ENCODE measurements around the gene SCAI. TPM values are rescaled to one million over a fixed set of nuclear protein-coding genes. Genes with fewer than 3 reads are reported as not detected.

Gene SCAI
- total RNA-seq, 4 donors from 2014 or later = 5.6 to 10.4 (median 7.8) TPM

DNA sequence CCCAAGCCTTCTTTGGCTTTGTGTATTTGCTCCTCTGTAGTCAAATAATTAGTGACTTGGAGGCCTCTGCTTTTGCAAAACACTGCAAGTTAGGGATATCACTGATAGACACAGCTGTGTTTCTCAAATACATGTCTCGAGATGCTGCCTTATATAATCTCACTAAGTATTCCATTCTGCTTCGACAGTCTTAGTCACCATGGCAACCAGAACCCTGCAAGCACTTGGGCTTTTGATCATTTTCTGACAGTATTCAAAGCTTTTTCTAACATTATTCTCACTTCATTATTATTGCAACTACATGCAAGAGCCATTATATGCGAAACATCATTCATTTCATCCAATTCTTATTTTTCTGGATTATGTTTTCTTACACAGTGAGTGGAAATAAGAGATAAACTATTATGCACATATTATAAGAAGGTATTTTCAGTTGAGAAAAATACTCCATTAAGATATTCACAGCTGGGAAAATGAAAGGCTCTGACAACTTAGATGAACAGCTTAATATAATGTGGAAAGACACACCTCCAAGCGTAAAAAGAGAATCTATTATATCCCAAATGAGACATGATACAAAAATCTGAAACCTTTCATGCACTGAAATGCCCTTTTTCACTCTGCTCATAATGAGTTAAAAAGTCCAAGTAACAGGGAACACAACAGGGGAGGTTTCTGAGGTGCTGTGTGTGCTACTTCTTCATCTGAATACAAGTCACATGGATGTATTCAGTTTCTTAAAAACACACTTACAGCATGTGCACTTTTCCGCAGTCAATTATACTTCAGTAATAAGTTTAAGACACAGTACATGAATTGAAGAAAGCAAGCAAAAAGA is 93.9 kb downstream of the SCAI start:
- TF ChIP-seq POLR2AphosphoS5 (IDR thresholded peaks at IDR 0.05) = no peak
- no peak for TF ChIP-seq POLR2A (IDR thresholded peaks at IDR 0.05; ENCODE audit: low read depth)
- peaks cover 0 to 24% (median 4%) of the 10 kb centered on the region in 4 donors for H3K36me3 ChIP-seq
- intact Hi-C loops (cut with DNase I) = no loop called here
- DNase-seq (ENCODE audit: extremely low spot score) = no peak
- no peak overlapping the region for H3K27ac ChIP-seq (replicated peaks in 1 of 4)
- 79% methylated on average over 5 of the region's 5 CpGs for WGBS
- H3K4me1 ChIP-seq = no peaks in the 10 kb centered on the region
- H3K9me3 ChIP-seq = no peaks in the 10 kb centered on the region
- no peaks in the 10 kb centered on the region for H3K27me3 ChIP-seq
- no peak overlapping the region for H3K4me3 ChIP-seq

GRCh38 chr9:125043631-125044030 is 99.7 kb downstream of the SCAI start:
- DNase-seq (ENCODE audit: extremely low spot score) = no peak
- Histone ChIP-seq H3K4me3 (no peak overlapping the region), H3K36me3 (peaks cover 0 to 5% (median 0%) of the 10 kb centered on the region in 4 donors), H3K4me1 (no peaks in the 10 kb centered on the region), H3K27ac (replicated peaks in 1 of 4) (no peak overlapping the region), H3K27me3 (no peaks in the 10 kb centered on the region), H3K9me3 (no peaks in the 10 kb centered on the region)
- WGBS = 88% methylated on average over 4 of the region's 6 CpGs
- no peak for TF ChIP-seq EP300 (IDR thresholded peaks at IDR 0.05)
- no peak for TF ChIP-seq POLR2AphosphoS5 (IDR thresholded peaks at IDR 0.05)
- TF ChIP-seq, protein P1, sequence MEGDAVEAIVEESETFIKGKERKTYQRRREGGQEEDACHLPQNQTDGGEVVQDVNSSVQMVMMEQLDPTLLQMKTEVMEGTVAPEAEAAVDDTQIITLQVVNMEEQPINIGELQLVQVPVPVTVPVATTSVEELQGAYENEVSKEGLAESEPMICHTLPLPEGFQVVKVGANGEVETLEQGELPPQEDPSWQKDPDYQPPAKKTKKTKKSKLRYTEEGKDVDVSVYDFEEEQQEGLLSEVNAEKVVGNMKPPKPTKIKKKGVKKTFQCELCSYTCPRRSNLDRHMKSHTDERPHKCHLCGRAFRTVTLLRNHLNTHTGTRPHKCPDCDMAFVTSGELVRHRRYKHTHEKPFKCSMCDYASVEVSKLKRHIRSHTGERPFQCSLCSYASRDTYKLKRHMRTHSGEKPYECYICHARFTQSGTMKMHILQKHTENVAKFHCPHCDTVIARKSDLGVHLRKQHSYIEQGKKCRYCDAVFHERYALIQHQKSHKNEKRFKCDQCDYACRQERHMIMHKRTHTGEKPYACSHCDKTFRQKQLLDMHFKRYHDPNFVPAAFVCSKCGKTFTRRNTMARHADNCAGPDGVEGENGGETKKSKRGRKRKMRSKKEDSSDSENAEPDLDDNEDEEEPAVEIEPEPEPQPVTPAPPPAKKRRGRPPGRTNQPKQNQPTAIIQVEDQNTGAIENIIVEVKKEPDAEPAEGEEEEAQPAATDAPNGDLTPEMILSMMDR (IDR thresholded peaks at IDR 0.05) = no peak
- no peak for TF ChIP-seq POLR2A (IDR thresholded peaks at IDR 0.05; ENCODE audit: low read depth)
- intact Hi-C loops (cut with DNase I) = no loop called here

- no peak for DNase-seq (ENCODE audit: extremely low spot score)
- TF ChIP-seq, protein P1 (IDR thresholded peaks at IDR 0.05) = no peak
- WGBS = 100% methylated on average over 3 of the region's 3 CpGs
- no peaks in the 10 kb centered on the region for H3K27me3 ChIP-seq
- peaks cover 0 to 5% (median 0%) of the 10 kb centered on the region in 4 donors for H3K36me3 ChIP-seq
- H3K4me3 ChIP-seq = no peak overlapping the region
- no peaks in the 10 kb centered on the region for H3K4me1 ChIP-seq
- H3K9me3 ChIP-seq = no peaks in the 10 kb centered on the region
- intact Hi-C loops (cut with DNase I) = no loop called here
- H3K27ac ChIP-seq (replicated peaks in 1 of 4) = no peak overlapping the region
These were observed 100.2 kb downstream of the SCAI start for GRCh38 chr9:125043148-125043547.

GRCh38 chr9:125038166-125038565 is 105.2 kb downstream of the SCAI start:
- intact Hi-C loops (cut with DNase I) = no loop called here
- Histone ChIP-seq H3K4me1 (no peaks in the 10 kb centered on the region), H3K9me3 (no peaks in the 10 kb centered on the region), H3K27me3 (no peaks in the 10 kb centered on the region), H3K4me3 (no peak overlapping the region), H3K27ac (replicated peaks in 1 of 4) (no peak overlapping the region), H3K36me3 (no peaks in the 10 kb centered on the region)
- DNase-seq (ENCODE audit: extremely low spot score) = no peak
- TF ChIP-seq POLR2A (IDR thresholded peaks at IDR 0.05; ENCODE audit: low read depth) (no peak), EP300 (IDR thresholded peaks at IDR 0.05) (no peak), POLR2AphosphoS5 (IDR thresholded peaks at IDR 0.05) (no peak)
- TF ChIP-seq, protein P1 (IDR thresholded peaks at IDR 0.05) = no peak
- 90% methylated on average over 2 of the region's 2 CpGs for WGBS

- DNase-seq (ENCODE audit: extremely low spot score) = no peak
- Histone ChIP-seq H3K27ac (replicated peaks in 1 of 4) (no peak overlapping the region), H3K4me3 (no peak overlapping the region), H3K9me3 (no peaks in the 10 kb centered on the region), H3K4me1 (no peaks in the 10 kb centered on the region), H3K27me3 (no peaks in the 10 kb centered on the region), H3K36me3 (peaks cover 0 to 42% (median 21%) of the 10 kb centered on the region in 4 donors)
- 92% methylated on average over 3 of the region's 3 CpGs for whole genome bisulfite sequencing
- intact Hi-C loops (cut with DNase I) = no loop called here
- TF ChIP-seq EP300 (IDR thresholded peaks at IDR 0.05) (no peak), POLR2AphosphoS5 (IDR thresholded peaks at IDR 0.05) (no peak), POLR2A (IDR thresholded peaks at IDR 0.05; ENCODE audit: low read depth) (no peak)
These were observed 115.3 kb downstream of the SCAI start for GRCh38 chr9:125028041-125028440.
